K562 (cell line): ENCODE results near the gene CNOT10.

Experiments
- CC2D1A ChIP-seq: fragments of 450-650 bp; IDR thresholded peaks from 2 replicates; pipeline ENCODE4 v1.6.1; 2017; ENCODE audit warnings: mild to moderate bottlenecking
- CHCHD3 ChIP-seq: fragments of 250-450 bp; sonication (Bioruptor Pico); IDR thresholded peaks from 2 replicates; pipeline ENCODE4 v2.1.2; 2022; ENCODE audit warnings: mild to moderate bottlenecking
- FOXM1 ChIP-seq, 2 experiments: fragments of 450-650 bp in 1 of 2; sonication (generic) in 1 of 2; formaldehyde crosslinking in 1 of 2; IDR thresholded peaks; 2 replicates each; pipeline versions ENCODE4 v1.6.1 to v1.9.0; 2017 to 2022; ENCODE audit warnings: low read depth in 2 of 2, mild to moderate bottlenecking in 2 of 2, missing genetic modification reagents in 1 of 2, moderate library complexity in 1 of 2
- NR2C2 ChIP-seq, 2 experiments: fragments of 200-800 bp in 1 of 2; sonication (Bioruptor generic) in 1 of 2; sonication (generic) in 1 of 2; formaldehyde crosslinking in 1 of 2; IDR thresholded peaks; 2 replicates each; pipeline versions ENCODE4 v1.6.1 to v1.8.0; 2016 to 2022; ENCODE audit warnings: mild to moderate bottlenecking in 1 of 2, missing compliant biosample characterization in 1 of 2, missing genetic modification characterization in 1 of 2, missing genetic modification reagents in 1 of 2
- PHF20 ChIP-seq: fragments of 450-650 bp; IDR thresholded peaks from 2 replicates; pipeline ENCODE4 v1.6.1; 2018; ENCODE audit not compliant: partially characterized antibody
- POLR2AphosphoS5 ChIP-seq: IDR thresholded peaks from 2 replicates; pipeline ENCODE4 v1.6.1; 2011; ENCODE audit warnings: mild to moderate bottlenecking, low read depth, low read length, moderate library complexity; ENCODE audit not compliant: control insufficient read depth, insufficient read depth
- SRF ChIP-seq, 2 experiments: fragments of 250-450, 450-650 bp in 1 of 2; sonication (Bioruptor Pico) in 1 of 2; sonication (generic) in 1 of 2; formaldehyde crosslinking; IDR thresholded peaks; 2 replicates each; pipeline versions ENCODE4 v1.5.0 to v1.5.1; 2020 to 2022; ENCODE audit warnings: mild to moderate bottlenecking in 1 of 2, missing genetic modification reagents in 1 of 2
- TBL1XR1 ChIP-seq, 2 experiments: IDR thresholded peaks; 2 replicates each; pipeline ENCODE4 v1.6.1; 2012; ENCODE audit warnings: improper control_type of control experiment in 2 of 2, low read length in 2 of 2, mild to moderate bottlenecking in 1 of 2
- ZNF232 ChIP-seq: sonication (generic); formaldehyde crosslinking; IDR thresholded peaks from 2 replicates; pipeline ENCODE4 v1.8.0; 2022; ENCODE audit warnings: mild to moderate bottlenecking, missing genetic modification reagents
- TF ChIP-seq, protein P1 (sequence below), 3 experiments: IDR thresholded peaks in 2 of 3; conservative IDR thresholded peaks in 1 of 3; 2 replicates each; pipeline ENCODE4 v1.5.1; 2011 to 2012; ENCODE audit warnings: low read length in 3 of 3, mild to moderate bottlenecking in 3 of 3, control low read depth in 2 of 3, improper control_type of control experiment in 1 of 3, inconsistent platforms in 1 of 3, low read depth in 1 of 3, mixed read lengths in 1 of 3, moderate library complexity in 1 of 3; ENCODE audit not compliant: insufficient read depth in 2 of 3
- TF ChIP-seq, protein P2 (sequence below), 2 experiments: fragments of 200-800 bp in 1 of 2; sonication (Bioruptor generic) in 1 of 2; sonication (generic) in 1 of 2; formaldehyde crosslinking in 1 of 2; IDR thresholded peaks in 1 of 2; conservative IDR thresholded peaks in 1 of 2; 2 replicates each; pipeline versions ENCODE4 v1.5.0 to v1.6.1; 2016 to 2020; ENCODE audit warnings: missing compliant biosample characterization in 1 of 2, missing genetic modification characterization in 1 of 2, missing genetic modification reagents in 1 of 2

DNA sequence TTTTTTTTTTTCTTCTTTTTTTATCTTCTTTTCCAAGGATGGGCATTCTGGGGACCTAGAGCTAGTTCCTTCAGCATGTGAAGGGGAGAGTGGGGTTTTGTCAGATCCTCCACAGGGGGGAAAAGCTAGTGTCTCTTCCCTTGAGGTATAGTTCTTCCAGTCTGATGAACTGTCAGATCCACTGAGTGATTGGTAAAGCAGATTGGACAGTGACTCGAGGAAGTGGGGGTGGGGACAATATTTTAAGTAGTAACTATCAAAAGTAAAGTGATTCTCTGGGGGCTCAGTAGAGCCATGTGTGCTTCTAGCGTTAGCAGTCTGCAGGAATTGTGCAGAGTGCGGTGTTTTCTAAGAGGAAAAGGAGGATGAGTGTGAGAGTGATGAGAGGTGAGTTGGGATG is 70.8 kb downstream of the CNOT10 start:
- TF ChIP-seq ZNF232 (CRISPR knock-in tag) (no peak), SRF (CRISPR knock-in tag; IDR thresholded peaks at IDR 0.05) (no peak), CC2D1A (no peak), POLR2AphosphoS5 (no peak), FOXM1 (IDR thresholded peaks at IDR 0.05; ENCODE audit: low read depth) (no peak), FOXM1 (CRISPR knock-in tag; IDR thresholded peaks at IDR 0.05; ENCODE audit: low read depth) (no peak), PHF20 (no peak), CHCHD3 (CRISPR knock-in tag) (no peak), NR2C2 (CRISPR knock-in tag; IDR thresholded peaks at IDR 0.05) (no peak), NR2C2 (tag; IDR thresholded peaks at IDR 0.05) (no peak), TBL1XR1 (IDR thresholded peaks at IDR 0.05; ENCODE audit: low read length in 2 of 2) (no peak)
- TF ChIP-seq, protein P1, sequence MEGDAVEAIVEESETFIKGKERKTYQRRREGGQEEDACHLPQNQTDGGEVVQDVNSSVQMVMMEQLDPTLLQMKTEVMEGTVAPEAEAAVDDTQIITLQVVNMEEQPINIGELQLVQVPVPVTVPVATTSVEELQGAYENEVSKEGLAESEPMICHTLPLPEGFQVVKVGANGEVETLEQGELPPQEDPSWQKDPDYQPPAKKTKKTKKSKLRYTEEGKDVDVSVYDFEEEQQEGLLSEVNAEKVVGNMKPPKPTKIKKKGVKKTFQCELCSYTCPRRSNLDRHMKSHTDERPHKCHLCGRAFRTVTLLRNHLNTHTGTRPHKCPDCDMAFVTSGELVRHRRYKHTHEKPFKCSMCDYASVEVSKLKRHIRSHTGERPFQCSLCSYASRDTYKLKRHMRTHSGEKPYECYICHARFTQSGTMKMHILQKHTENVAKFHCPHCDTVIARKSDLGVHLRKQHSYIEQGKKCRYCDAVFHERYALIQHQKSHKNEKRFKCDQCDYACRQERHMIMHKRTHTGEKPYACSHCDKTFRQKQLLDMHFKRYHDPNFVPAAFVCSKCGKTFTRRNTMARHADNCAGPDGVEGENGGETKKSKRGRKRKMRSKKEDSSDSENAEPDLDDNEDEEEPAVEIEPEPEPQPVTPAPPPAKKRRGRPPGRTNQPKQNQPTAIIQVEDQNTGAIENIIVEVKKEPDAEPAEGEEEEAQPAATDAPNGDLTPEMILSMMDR (IDR thresholded peaks at IDR 0.05 in 2 of 3, conservative IDR thresholded peaks at IDR 0.05 in 1 of 3; ENCODE audit: insufficient read depth in 2 of 3, low read depth in 1 of 3, low read length in 3 of 3), result no peak
- TF ChIP-seq, protein P2, sequence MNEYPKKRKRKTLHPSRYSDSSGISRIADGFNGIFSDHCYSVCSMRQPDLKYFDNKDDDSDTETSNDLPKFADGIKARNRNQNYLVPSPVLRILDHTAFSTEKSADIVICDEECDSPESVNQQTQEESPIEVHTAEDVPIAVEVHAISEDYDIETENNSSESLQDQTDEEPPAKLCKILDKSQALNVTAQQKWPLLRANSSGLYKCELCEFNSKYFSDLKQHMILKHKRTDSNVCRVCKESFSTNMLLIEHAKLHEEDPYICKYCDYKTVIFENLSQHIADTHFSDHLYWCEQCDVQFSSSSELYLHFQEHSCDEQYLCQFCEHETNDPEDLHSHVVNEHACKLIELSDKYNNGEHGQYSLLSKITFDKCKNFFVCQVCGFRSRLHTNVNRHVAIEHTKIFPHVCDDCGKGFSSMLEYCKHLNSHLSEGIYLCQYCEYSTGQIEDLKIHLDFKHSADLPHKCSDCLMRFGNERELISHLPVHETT (CRISPR knock-in tag; conservative IDR thresholded peaks at IDR 0.05 in 1 of 2, IDR thresholded peaks at IDR 0.05 in 1 of 2), result no peak
